Activated CD4-positive, alpha-beta memory T cell treated with anti-CD3 and anti-CD28 coated beads, Interleukin-2, amount 10 ng/mL, durations not matched to agents 7 days and 5 days (primary cell): ENCODE measurements around the gene CEP170. TPM values are rescaled to one million over a fixed set of nuclear protein-coding genes. Genes with fewer than 3 reads are reported as not detected.
"Not testable (repeated sequence)": the region's sequence is repeated elsewhere in the genome, so short reads cannot be mapped to it uniquely, and the experiment has no call there.

Experiments
- CTCF ChIA-PET: fragments of 350-600 bp; sonication (Branson Sonifier 250); formaldehyde crosslinking; loops from one replicate; lab custom pipeline; 2021; ENCODE audit warnings: antibody characterized with exemption, inconsistent platforms; lab: Charles Lee
- POLR2A ChIA-PET: fragments of 350-600 bp; sonication (Branson Sonifier 250); formaldehyde crosslinking; loops from one replicate; lab custom pipeline; 2021; ENCODE audit warnings: antibody characterized with exemption; lab: Charles Lee
- DNase-seq: peaks from one replicate; pipeline ENCODE4 v3.0.0-alpha.2; 2020
- H3K27ac Mint-ChIP-seq: one replicate; pipeline ENCODE4 v1.8.0; 2021; ENCODE audit warnings: mild to moderate bottlenecking, mixed read lengths
- H3K27me3 Mint-ChIP-seq: one replicate; pipeline ENCODE4 v1.8.0; 2021; ENCODE audit warnings: mixed read lengths
- H3K36me3 Mint-ChIP-seq: one replicate; pipeline ENCODE4 v1.8.0; 2021; ENCODE audit warnings: low read depth, mixed read lengths
- H3K4me1 Mint-ChIP-seq: one replicate; pipeline ENCODE4 v1.8.0; 2021; ENCODE audit warnings: mixed read lengths
- H3K4me3 Mint-ChIP-seq: one replicate; pipeline ENCODE4 v1.8.0; 2021; ENCODE audit warnings: mild to moderate bottlenecking, mixed read lengths
- H3K9me3 Mint-ChIP-seq: one replicate; pipeline ENCODE4 v1.8.0; 2021; ENCODE audit warnings: mixed read lengths
- total RNA-seq, 2 experiments: library from RNA; stranded (reverse); gene quantifications; one replicate each; pipeline ENCODE4 v1.2.3, GENCODE V29; 2021

Gene CEP170
- total RNA-seq, 2 experiments from 2014 or later: 22.5 to 24.4 TPM

DNA sequence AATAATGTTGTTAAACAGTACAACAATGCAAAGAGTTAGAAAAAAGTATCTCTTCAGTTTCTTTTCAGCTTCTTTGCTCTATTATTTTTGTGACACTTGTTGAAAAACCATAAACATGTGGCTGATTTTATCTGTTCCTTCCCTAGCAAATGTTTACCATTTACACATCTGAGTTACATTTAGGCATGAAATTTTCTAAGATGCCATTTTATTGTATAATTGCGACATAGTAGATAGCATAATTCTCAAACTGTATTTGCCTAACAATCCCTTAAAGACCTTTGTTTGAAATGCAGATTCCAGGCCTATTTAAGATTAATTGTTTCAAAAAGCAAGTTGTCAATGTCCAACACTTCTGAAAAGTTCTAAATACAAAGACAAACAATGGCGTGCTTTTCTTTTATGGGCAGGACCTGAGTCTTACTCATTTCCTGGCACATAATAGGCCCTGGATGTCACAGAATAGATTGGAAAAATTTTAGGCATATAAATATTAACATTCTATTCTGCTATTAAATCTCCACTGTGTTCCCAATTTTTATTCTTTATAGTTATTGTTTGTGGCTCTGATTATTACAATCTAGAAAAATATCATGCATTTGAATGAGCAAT is 81.2 kb downstream of the CEP170 start:
- H3K4me3 Mint-ChIP-seq, DNase-seq, H3K27me3 Mint-ChIP-seq, H3K36me3 Mint-ChIP-seq, CTCF ChIA-PET, H3K4me1 Mint-ChIP-seq, H3K27ac Mint-ChIP-seq, H3K9me3 Mint-ChIP-seq, POLR2A ChIA-PET: not testable (repeated sequence)

DNA sequence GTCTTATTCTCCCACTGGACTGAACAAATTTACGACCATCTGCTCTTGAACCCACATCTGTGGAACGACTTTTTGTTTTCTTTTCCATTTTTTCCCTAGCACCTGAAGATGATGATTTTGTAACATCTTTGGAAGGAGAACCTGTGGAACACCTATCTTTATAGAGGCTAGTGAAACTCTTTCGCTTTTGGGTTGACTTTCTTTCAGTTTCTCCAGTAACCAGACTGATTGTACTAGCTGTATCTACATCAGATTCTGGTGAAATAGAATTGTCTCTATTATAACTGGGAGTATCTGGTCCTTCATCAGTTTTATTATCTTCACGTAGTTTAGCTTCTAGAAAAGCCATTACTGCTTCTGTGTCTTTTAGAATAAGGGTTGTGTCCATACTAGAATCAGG is 90.2 kb downstream of the CEP170 start:
- CTCF ChIA-PET, H3K9me3 Mint-ChIP-seq, H3K4me1 Mint-ChIP-seq, H3K36me3 Mint-ChIP-seq, H3K27me3 Mint-ChIP-seq, POLR2A ChIA-PET, H3K27ac Mint-ChIP-seq, DNase-seq, H3K4me3 Mint-ChIP-seq: not testable (repeated sequence)

DNA sequence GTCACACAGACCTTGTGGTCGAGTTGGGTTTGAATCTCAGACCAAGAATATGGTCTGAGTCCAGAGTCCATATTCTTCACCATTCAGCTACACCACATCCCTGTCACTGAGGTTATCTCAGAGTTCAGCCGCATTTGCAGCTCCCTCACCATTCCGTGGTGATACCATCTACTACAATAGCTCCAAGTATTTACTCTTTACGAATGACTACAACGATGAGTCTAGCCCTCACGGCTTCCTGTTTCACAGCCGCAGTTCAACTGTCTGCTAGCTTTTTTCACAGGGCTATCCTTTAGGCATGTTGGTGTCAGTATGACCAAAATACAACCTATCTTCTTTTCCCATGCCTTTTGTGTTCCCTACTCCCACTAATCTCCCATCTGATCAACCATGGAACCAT is 104.2 kb downstream of the CEP170 start:
- H3K27ac Mint-ChIP-seq, H3K9me3 Mint-ChIP-seq, H3K27me3 Mint-ChIP-seq, CTCF ChIA-PET, DNase-seq, H3K4me3 Mint-ChIP-seq, POLR2A ChIA-PET: not testable (repeated sequence)
- Mint-ChIP-seq H3K36me3 (peaks cover 10% of the 10 kb centered on the region), H3K4me1 (peaks cover 17% of the 10 kb centered on the region)

DNA sequence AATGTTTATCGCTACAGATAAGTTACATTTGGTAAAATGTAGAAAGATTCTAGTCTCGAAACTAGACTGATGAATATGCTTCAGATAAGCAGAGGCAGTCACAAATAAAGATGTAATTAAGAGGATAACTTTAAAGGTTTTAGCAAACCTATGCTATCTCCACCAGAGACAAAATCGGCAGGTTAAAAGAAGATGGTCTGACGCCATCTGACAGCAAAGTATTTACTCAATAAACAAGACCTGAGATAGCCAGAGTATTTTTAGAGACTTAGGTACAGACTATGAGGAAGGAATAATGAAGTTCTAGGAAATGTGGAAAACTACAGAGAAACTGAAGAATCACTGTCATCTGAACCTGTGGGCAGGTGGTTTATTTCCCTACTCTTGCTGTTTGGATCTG is 106.0 kb downstream of the CEP170 start:
- CTCF ChIA-PET, DNase-seq, H3K9me3 Mint-ChIP-seq, H3K4me3 Mint-ChIP-seq, H3K27ac Mint-ChIP-seq, H3K27me3 Mint-ChIP-seq, H3K36me3 Mint-ChIP-seq, POLR2A ChIA-PET: not testable (repeated sequence)
- peaks cover 17% of the 10 kb centered on the region for H3K4me1 Mint-ChIP-seq

DNA sequence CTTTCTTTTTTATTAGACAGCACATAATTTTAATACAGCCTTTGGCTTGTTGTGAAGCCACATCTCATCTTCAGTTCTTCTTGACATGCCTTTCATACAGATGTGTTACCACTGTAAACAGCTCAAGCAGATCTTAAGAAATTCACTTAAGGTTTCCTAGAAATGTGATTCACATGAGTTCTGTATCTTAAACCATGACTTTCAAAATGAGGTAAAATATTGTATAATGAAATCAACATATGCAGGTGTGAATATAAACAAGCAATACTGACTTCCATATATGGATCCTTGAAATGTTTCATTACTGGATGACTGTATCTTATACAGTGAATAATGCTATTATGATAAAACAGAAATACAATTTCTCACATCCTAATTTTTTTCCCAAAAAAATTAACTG is 107.7 kb downstream of the CEP170 start:
- H3K4me3 Mint-ChIP-seq, POLR2A ChIA-PET, H3K36me3 Mint-ChIP-seq, H3K9me3 Mint-ChIP-seq, H3K27me3 Mint-ChIP-seq, CTCF ChIA-PET, DNase-seq, H3K27ac Mint-ChIP-seq: not testable (repeated sequence)
- peaks cover 17% of the 10 kb centered on the region for H3K4me1 Mint-ChIP-seq

DNA sequence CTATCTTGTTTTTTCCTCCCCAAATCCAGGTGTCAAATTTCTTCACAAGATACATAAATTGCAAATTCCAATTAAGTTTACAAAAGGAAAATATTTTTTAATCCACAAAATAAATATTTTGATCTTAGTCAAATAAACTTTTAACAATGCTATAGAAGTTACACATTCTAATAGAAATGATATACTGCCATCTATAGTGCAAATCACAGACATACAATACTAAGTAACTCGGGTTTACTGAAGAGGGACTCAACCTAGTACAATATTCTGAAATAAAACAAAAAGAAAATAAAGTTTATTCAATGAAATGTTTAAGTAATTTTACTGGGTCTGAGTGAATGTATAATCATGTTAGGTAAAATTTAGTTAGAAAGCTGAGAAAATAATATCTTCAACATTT is 114.6 kb downstream of the CEP170 start:
- H3K9me3 Mint-ChIP-seq, H3K27ac Mint-ChIP-seq, H3K27me3 Mint-ChIP-seq, H3K4me3 Mint-ChIP-seq, POLR2A ChIA-PET, H3K4me1 Mint-ChIP-seq, CTCF ChIA-PET, DNase-seq, H3K36me3 Mint-ChIP-seq: not testable (repeated sequence)

DNA sequence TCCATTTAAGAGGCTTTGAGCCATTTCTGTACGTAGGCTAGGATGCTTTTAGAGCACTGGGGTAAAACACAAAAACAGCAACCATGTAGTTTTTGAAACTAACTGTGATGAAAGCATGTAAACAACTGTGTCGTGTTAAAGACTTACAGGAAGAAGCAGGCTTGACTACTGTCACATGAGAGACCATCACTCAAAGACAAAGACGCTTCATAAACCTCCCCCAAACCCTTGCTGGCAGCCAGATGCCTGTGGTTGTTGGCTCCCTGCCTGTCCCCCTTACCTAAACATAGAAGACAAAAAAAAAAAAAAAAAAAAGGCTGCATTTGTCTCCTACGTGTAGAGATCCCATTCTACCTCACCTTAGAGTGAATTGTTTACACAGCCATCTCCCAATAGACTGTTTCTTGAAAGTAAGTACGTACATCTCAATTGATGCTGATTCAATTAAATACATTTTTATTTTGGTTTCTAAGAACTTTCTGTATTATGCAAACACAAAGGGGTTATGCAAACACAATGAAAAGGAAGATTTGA is 132.1 kb downstream of the CEP170 start:
- H3K36me3 Mint-ChIP-seq, H3K4me3 Mint-ChIP-seq, DNase-seq, H3K27me3 Mint-ChIP-seq, H3K27ac Mint-ChIP-seq, CTCF ChIA-PET, H3K9me3 Mint-ChIP-seq, POLR2A ChIA-PET, H3K4me1 Mint-ChIP-seq: not testable (repeated sequence)

DNA sequence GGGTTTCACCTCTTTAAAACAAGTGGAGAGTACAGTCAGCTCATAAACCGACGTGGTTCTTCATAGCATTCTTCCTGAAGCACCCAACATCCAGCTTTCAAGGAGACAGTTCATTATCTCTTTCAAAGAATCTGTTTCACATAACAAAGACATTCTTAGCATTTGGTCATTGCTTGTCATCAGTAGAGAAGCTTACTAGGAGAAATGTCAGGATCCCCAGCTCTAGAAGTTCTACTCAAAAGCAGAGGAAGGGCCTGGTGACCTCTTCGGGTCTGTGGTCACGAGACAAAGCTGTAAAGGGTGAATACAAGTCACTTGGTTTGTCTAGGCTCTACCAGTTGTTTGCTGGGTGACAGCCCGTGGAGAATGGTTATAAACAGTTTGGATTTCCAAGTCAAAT is 133.1 kb downstream of the CEP170 start:
- POLR2A ChIA-PET, H3K9me3 Mint-ChIP-seq, H3K27me3 Mint-ChIP-seq, H3K4me1 Mint-ChIP-seq, DNase-seq, H3K36me3 Mint-ChIP-seq, H3K27ac Mint-ChIP-seq, H3K4me3 Mint-ChIP-seq: not testable (repeated sequence)
- CTCF ChIA-PET: interaction anchor here (0.6 kb wide), 1 partner anchor 497 kb away, joined by 3 read pairs; no protein-coding TSS in a partner anchor

DNA sequence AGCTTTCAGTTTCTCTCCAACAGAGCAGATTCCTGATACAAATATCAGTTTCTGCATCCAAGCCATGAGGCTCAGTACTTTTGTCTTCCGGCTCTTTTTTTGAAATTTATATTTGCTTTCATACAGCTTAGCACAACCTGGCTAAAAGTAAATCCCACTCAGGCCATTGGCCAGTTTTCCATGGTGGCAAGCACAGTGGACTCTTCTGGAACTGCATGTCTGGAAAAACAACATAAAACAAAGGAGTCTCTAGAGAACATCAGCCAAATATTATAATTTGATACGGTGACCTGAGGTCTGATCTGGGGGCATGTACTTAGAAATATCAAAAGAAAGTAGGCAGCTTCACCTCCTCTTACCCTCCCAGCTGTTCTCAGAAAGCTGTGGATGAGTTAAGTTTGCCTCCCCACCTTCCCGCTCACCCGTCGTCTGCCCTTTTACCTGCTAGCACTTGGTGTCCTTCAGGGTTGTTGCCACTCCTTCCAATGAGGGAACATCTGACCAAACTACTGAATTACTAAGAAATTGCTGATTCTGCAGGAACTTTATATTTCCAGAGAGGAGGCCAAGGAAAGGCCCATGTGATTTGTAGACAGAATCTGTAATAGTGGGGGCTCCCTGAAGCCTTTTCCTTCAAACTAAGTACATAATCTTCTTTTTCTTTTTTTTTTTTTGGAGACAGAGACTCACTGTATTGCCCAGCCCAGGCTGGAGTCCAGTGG is 136.3 kb downstream of the CEP170 start:
- H3K4me1 Mint-ChIP-seq: peaks cover 15% of the 10 kb centered on the region
- H3K27me3 Mint-ChIP-seq, DNase-seq, H3K36me3 Mint-ChIP-seq, POLR2A ChIA-PET, H3K27ac Mint-ChIP-seq, H3K4me3 Mint-ChIP-seq, CTCF ChIA-PET, H3K9me3 Mint-ChIP-seq: not testable (repeated sequence)

DNA sequence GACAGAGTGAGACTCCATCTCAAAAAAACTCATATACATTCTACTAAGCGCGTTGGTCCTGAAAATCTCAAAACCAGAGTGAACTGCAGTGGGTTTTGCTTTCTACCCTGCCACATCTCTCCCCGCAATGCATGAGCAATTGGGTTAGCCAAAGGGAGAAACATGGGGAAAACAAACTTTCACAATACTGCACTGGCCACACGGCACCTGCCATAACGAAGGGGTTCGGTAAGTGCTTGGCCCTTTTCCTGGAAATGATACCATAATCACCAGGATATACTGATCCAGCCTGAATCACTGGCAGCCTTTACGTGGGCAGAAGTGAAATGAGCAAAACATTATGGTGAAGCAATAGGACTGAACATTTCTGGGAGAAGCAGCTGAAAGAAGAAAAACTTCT is 138.9 kb downstream of the CEP170 start:
- not testable (repeated sequence) for DNase-seq

DNA sequence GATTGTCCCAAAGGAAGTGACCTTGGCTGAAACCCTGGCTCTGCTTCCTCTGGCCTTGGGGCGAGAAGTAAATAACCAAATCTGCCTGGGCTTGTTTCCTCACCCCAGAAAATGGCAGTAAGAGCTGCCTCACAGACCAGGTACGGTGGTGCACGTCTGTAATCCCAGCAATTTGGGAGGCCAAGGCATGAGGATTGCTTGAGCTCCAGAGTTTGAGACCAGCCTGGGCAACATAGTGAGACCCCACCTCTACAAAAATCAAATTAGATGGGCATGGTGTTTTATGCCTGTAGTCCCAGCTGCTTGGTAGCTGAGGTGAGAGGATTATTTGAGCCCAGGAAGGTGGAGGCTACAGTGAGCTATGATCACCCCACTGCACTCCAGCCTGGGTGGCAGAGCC is 140.3 kb downstream of the CEP170 start:
- not testable (repeated sequence) for H3K4me3 Mint-ChIP-seq

More for the DNA sequence above, 138.9 kb downstream of the CEP170 start:
- POLR2A ChIA-PET, H3K36me3 Mint-ChIP-seq, CTCF ChIA-PET, H3K4me3 Mint-ChIP-seq, H3K27me3 Mint-ChIP-seq, H3K9me3 Mint-ChIP-seq, H3K27ac Mint-ChIP-seq: not testable (repeated sequence)
- H3K4me1 Mint-ChIP-seq: peaks cover 11% of the 10 kb centered on the region

DNA sequence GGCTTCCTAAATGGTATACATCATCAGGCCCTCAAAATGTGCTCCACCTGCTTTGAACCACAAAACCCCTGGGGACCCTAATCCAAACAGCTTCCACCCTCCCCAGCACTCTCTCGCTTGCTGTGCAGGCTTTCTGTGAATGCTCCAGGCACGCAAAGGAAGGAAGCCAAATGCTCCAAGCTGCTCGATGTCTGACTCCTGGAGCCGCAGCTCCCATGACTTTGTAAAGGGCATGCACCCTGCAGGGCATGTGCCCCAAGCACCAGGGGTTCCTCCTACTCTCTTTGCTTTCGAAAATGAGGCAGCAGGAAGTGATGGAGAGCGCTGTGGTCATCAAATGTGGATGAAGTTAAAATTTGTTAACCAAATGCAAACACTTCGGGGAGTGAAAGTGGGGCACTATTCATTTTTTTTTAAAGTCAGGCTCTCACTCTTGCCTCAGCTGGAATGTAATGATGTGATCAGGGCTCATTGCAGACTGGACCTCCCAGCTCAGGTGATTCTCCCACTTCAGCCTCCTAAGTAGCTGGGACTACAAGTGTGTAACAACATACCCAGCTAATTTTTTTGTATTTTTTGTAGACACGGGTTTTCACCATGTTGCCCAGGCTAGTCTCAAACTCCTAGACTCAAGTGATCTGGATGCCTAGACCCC is 140.9 kb downstream of the CEP170 start:
- not testable (repeated sequence) for H3K4me3 Mint-ChIP-seq, H3K36me3 Mint-ChIP-seq, H3K27ac Mint-ChIP-seq, H3K27me3 Mint-ChIP-seq, H3K9me3 Mint-ChIP-seq
- POLR2A ChIA-PET: interaction anchor here (1.2 kb wide), 1 partner anchor 141 kb away, joined by 3 read pairs; the partner anchor contains the start of gene CEP170
- peak; percentile 27 for DNase-seq
- CTCF ChIA-PET: interaction anchor here (0.6 kb wide), 2 partner anchors 124 to 1922 kb away, joined by 3 read pairs; no protein-coding TSS in a partner anchor
- peaks cover 11% of the 10 kb centered on the region for H3K4me1 Mint-ChIP-seq

More for the DNA sequence above, 140.3 kb downstream of the CEP170 start:
- H3K27me3 Mint-ChIP-seq, DNase-seq, CTCF ChIA-PET, H3K36me3 Mint-ChIP-seq, H3K27ac Mint-ChIP-seq, H3K9me3 Mint-ChIP-seq: not testable (repeated sequence)
- POLR2A ChIA-PET: interaction anchor here (1.2 kb wide), 1 partner anchor 141 kb away, joined by 3 read pairs; the partner anchor contains the start of gene CEP170
- peaks cover 11% of the 10 kb centered on the region for H3K4me1 Mint-ChIP-seq

DNA sequence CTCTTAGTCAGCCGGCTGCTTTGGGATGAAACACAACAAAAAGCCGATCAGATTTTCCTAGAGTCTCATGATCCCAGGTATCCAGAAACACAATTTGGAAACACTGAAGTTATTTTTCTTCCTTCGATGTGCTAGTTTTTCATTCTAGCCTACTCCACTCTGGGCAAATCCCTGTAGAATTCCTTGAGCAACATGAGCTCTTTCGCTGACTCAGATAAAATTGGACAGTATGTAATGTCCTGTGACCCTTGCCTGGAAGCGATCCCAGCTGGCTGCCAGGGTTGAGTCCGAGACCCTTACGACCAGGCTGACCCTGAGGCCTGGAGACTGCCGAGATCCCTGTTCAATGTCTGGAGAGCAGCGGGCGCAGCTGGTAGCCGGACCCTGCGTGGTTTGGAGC is 147.9 kb downstream of the CEP170 start:
- DNase-seq, POLR2A ChIA-PET, H3K9me3 Mint-ChIP-seq, H3K4me3 Mint-ChIP-seq, CTCF ChIA-PET, H3K27ac Mint-ChIP-seq, H3K4me1 Mint-ChIP-seq, H3K27me3 Mint-ChIP-seq, H3K36me3 Mint-ChIP-seq: not testable (repeated sequence)
